H9 (cell line): Measurements from ENCODE around the gene UBXN7. TPM values are rescaled to one million over a fixed set of nuclear protein-coding genes. Genes with fewer than 3 reads are reported as not detected.
"Not testable (repeated sequence)": the region's sequence is repeated elsewhere in the genome, so short reads cannot be mapped to it uniquely, and the experiment has no call there.

Experiments
- DNase-seq: peaks from one replicate; pipeline ENCODE4 v3.0.0-alpha.2; 2017
- H2AFZ ChIP-seq: one replicate; pipeline ENCODE4 v1.6.1; 2013; ENCODE audit warnings: mild to moderate bottlenecking, low read length, control low read depth, moderate library complexity
- H2AK5ac ChIP-seq: 2 replicates; pipeline ENCODE4 v1.6.1; 2013; ENCODE audit warnings: low read length, control low read depth, mixed read lengths; ENCODE audit not compliant: insufficient read length
- H2BK120ac ChIP-seq: one replicate; pipeline ENCODE4 v1.6.1; 2013; ENCODE audit warnings: low read depth, mild to moderate bottlenecking, low read length, control low read depth, inconsistent platforms; ENCODE audit not compliant: poor library complexity, severe bottlenecking
- H2BK12ac ChIP-seq: 2 replicates; pipeline ENCODE4 v1.6.1; 2013; ENCODE audit warnings: low read length, control low read depth, mixed read lengths, low read depth; ENCODE audit not compliant: insufficient read length
- H2BK15ac ChIP-seq: 2 replicates; pipeline ENCODE4 v1.6.1; 2013; ENCODE audit warnings: low read depth, low read length, control low read depth
- H2BK20ac ChIP-seq: one replicate; pipeline ENCODE4 v1.6.1; 2013; ENCODE audit warnings: low read depth, mild to moderate bottlenecking, low read length, control low read depth, inconsistent platforms; ENCODE audit not compliant: poor library complexity, severe bottlenecking
- H2BK5ac ChIP-seq: 2 replicates; pipeline ENCODE4 v1.6.1; 2013; ENCODE audit warnings: low read length, control low read depth, mixed read lengths; ENCODE audit not compliant: insufficient read length
- H3K14ac ChIP-seq: 2 replicates; pipeline ENCODE4 v1.6.1; 2013; ENCODE audit warnings: low read length, control low read depth; ENCODE audit not compliant: insufficient read depth
- H3K18ac ChIP-seq: 2 replicates; pipeline ENCODE4 v1.6.1; 2013; ENCODE audit warnings: low read depth, mild to moderate bottlenecking, mixed read lengths, low read length, control low read depth; ENCODE audit not compliant: insufficient read length
- H3K23ac ChIP-seq: 2 replicates; pipeline ENCODE4 v1.6.1; 2013; ENCODE audit warnings: low read length, control low read depth, mixed read lengths, low read depth; ENCODE audit not compliant: insufficient read length
- H3K23me2 ChIP-seq: 2 replicates; pipeline ENCODE4 v1.6.1; 2013; ENCODE audit warnings: low read depth, mild to moderate bottlenecking, mixed read lengths, low read length, control low read depth; ENCODE audit not compliant: insufficient read length, poor library complexity, severe bottlenecking
- H3K27ac ChIP-seq: 2 replicates; pipeline ENCODE4 v1.5.1; 2013; ENCODE audit warnings: low read length, control low read depth, mixed read lengths, low read depth; ENCODE audit not compliant: insufficient read length
- H3K27me3 ChIP-seq: 2 replicates; pipeline ENCODE4 v1.6.1; 2013; ENCODE audit warnings: low read length, control low read depth, inconsistent platforms; ENCODE audit not compliant: insufficient read depth
- H3K4ac ChIP-seq: 2 replicates; pipeline ENCODE4 v1.6.1; 2013; ENCODE audit warnings: low read depth, mild to moderate bottlenecking, control low read depth, inconsistent platforms, low read length, moderate library complexity
- H3K4me1 ChIP-seq: 2 replicates; pipeline ENCODE4 v1.6.1; 2013; ENCODE audit warnings: low read length, control low read depth, inconsistent platforms; ENCODE audit not compliant: insufficient read depth
- H3K4me2 ChIP-seq: 2 replicates; pipeline ENCODE4 v1.6.1; 2013; ENCODE audit warnings: low read length, control low read depth, mixed read lengths; ENCODE audit not compliant: insufficient read length, insufficient read depth
- H3K56ac ChIP-seq: 2 replicates; pipeline ENCODE4 v1.6.1; 2013; ENCODE audit warnings: low read depth, mild to moderate bottlenecking, mixed read lengths, low read length, control low read depth; ENCODE audit not compliant: insufficient read length
- H3K79me1 ChIP-seq: 2 replicates; pipeline ENCODE4 v1.6.1; 2013; ENCODE audit warnings: low read depth, mild to moderate bottlenecking, moderate library complexity, low read length, control low read depth, inconsistent platforms; ENCODE audit not compliant: insufficient read depth, poor library complexity, severe bottlenecking
- H3K79me2 ChIP-seq: 2 replicates; pipeline ENCODE4 v1.6.1; 2013; ENCODE audit warnings: low read length, control low read depth, inconsistent platforms; ENCODE audit not compliant: insufficient read depth
- H3K9ac ChIP-seq: 2 replicates; pipeline ENCODE4 v1.6.1; 2013; ENCODE audit warnings: low read length, control low read depth, mixed read lengths; ENCODE audit not compliant: insufficient read length; ENCODE audit errors: extremely low read depth
- H3K9me3 ChIP-seq: one replicate; pipeline ENCODE4 v1.6.1; 2013; ENCODE audit warnings: low read depth, low read length, inconsistent platforms; ENCODE audit not compliant: control insufficient read depth
- H3T11ph ChIP-seq: one replicate; pipeline ENCODE4 v1.6.1; 2013; ENCODE audit warnings: mild to moderate bottlenecking, low read length, control low read depth, inconsistent platforms
- H4K20me1 ChIP-seq: one replicate; pipeline ENCODE4 v1.6.1; 2013; ENCODE audit not compliant: control insufficient read depth, insufficient read length, insufficient read depth
- H4K5ac ChIP-seq: 2 replicates; pipeline ENCODE4 v1.6.1; 2013; ENCODE audit warnings: low read depth, mild to moderate bottlenecking, mixed read lengths, low read length, control low read depth; ENCODE audit not compliant: insufficient read length
- H4K8ac ChIP-seq: replicated peaks from 2 replicates; pipeline ENCODE4 v1.6.1; 2013; ENCODE audit warnings: low read length, control low read depth, mixed read lengths, low read depth; ENCODE audit not compliant: insufficient read length
- H4K91ac ChIP-seq: 2 replicates; pipeline ENCODE4 v1.6.1; 2013; ENCODE audit warnings: low read depth, mild to moderate bottlenecking, moderate library complexity, mixed read lengths, low read length, control low read depth; ENCODE audit not compliant: insufficient read length
- H3K27ac Mint-ChIP-seq, 3 experiments: 2 replicates in 2 of 3; 3 replicates in 1 of 3; pipeline ENCODE4 v1.8.0; 2020 to 2021; ENCODE audit warnings: mixed read lengths in 3 of 3, mild to moderate bottlenecking in 1 of 3, moderate library complexity in 1 of 3
- H3K27me3 Mint-ChIP-seq: 2 replicates; pipeline ENCODE4 v1.8.0; 2021; ENCODE audit warnings: low read depth, mild to moderate bottlenecking, moderate library complexity, mixed read lengths
- H3K36me3 Mint-ChIP-seq, 3 experiments: 2 replicates in 2 of 3; 3 replicates in 1 of 3; pipeline ENCODE4 v1.8.0; 2020 to 2021; ENCODE audit warnings: low read depth in 3 of 3, mixed read lengths in 3 of 3; ENCODE audit not compliant: insufficient read depth in 1 of 3
- H3K4me1 Mint-ChIP-seq, 2 experiments: 2 replicates each; pipeline ENCODE4 v1.8.0; 2020; ENCODE audit warnings: mixed read lengths in 2 of 2
- H3K4me3 Mint-ChIP-seq, 2 experiments: 2 replicates in 1 of 2; 3 replicates in 1 of 2; pipeline ENCODE4 v1.8.0; 2020 to 2021; ENCODE audit warnings: mild to moderate bottlenecking in 2 of 2, mixed read lengths in 2 of 2, moderate library complexity in 1 of 2
- H3K9me3 Mint-ChIP-seq, 2 experiments: 2 replicates in 1 of 2; 3 replicates in 1 of 2; pipeline ENCODE4 v1.8.0; 2020; ENCODE audit warnings: mild to moderate bottlenecking in 2 of 2, mixed read lengths in 2 of 2, moderate library complexity in 1 of 2
- CTCF ChIP-seq: fragments of 200-600 bp; sonication (generic); conservative IDR thresholded peaks from 3 replicates; pipeline ENCODE4 v1.8.0; 2021; ENCODE audit warnings: antibody characterized with exemption, mild to moderate bottlenecking
- WGBS: extraction: QIAGEN DNeasy Blood & Tissue Kit; methylation state at CpG from one replicate; pipeline ENCODE4 v1.1.7; 2013; ENCODE audit warnings: missing lambda C conversion rate, low lambda C conversion rate, mixed read lengths; ENCODE audit not compliant: insufficient read length; ENCODE audit errors: extremely low coverage; 5-methylcytosine and 5-hydroxymethylcytosine counted together
- total RNA-seq: library from RNA; stranded (reverse); gene quantifications from 2 replicates; pipeline ENCODE4 v1.2.1, GENCODE V29; 2021

The UBXN7 gene
- total RNA-seq, 1 experiment from 2014 or later, result 110 TPM

- no peak overlapping the region for H3K18ac ChIP-seq
- H2BK12ac ChIP-seq, result no peak overlapping the region
- H3K4ac ChIP-seq, result no peak overlapping the region
- peaks cover 47 to 82% (median 80%) of the 10 kb centered on the region in 3 experiments for H3K36me3 Mint-ChIP-seq
- H3K14ac ChIP-seq, result no peak overlapping the region
- H3K27me3 Mint-ChIP-seq, result no peaks in the 10 kb centered on the region
- no peak overlapping the region for H3K23ac ChIP-seq
- H3K23me2 ChIP-seq, result no peaks in the 10 kb centered on the region
- H4K20me1 ChIP-seq, result no peaks in the 10 kb centered on the region
- no peak overlapping the region; a peak in 1 of 5 replicates for H3K4me3 Mint-ChIP-seq
- H3K79me2 ChIP-seq, result no peaks in the 10 kb centered on the region
- H4K8ac ChIP-seq, result no peak overlapping the region
- H3K9me3 ChIP-seq, result no peaks in the 10 kb centered on the region
- H2BK120ac ChIP-seq, result no peak overlapping the region
- no peak overlapping the region for H3K9ac ChIP-seq
- no peaks in the 10 kb centered on the region for H3K27me3 ChIP-seq
- no peak overlapping the region for H4K91ac ChIP-seq
- H3K79me1 ChIP-seq, result no peaks in the 10 kb centered on the region
- no peak overlapping the region for H3K4me2 ChIP-seq
- no peak overlapping the region for H2BK15ac ChIP-seq
- WGBS, result no CpG with 5 or more reads among the region's 7 CpGs
- no peak overlapping the region for H4K5ac ChIP-seq
- no peak overlapping the region for H2BK20ac ChIP-seq
- no peak overlapping the region for H3T11ph ChIP-seq
- no peak for DNase-seq
- TF ChIP-seq CTCF, result no peak
- no peak overlapping the region for H2BK5ac ChIP-seq
- H3K4me1 Mint-ChIP-seq, result no peaks in the 10 kb centered on the region
- no peaks in the 10 kb centered on the region for H3K9me3 Mint-ChIP-seq
- H3K27ac Mint-ChIP-seq, result peak overlapping the region in 2 of 3 experiments; percentile 15 to 61; a peak in 2 of 7 replicates
- H2AK5ac ChIP-seq, result no peak overlapping the region
- H2AFZ ChIP-seq, result no peak overlapping the region
- H3K27ac ChIP-seq, result no peak overlapping the region
- no peak overlapping the region for H3K56ac ChIP-seq
- no peaks in the 10 kb centered on the region for H3K4me1 ChIP-seq
Observed at GRCh38 chr3:196360586-196360985, 71.6 kb downstream of the UBXN7 start.

- DNase-seq, H3K14ac ChIP-seq, H2AFZ ChIP-seq, H3K27me3 Mint-ChIP-seq, H3K9ac ChIP-seq, H3K4me1 Mint-ChIP-seq, H3K79me1 ChIP-seq, H3K4me3 Mint-ChIP-seq, H2AK5ac ChIP-seq, H3K23me2 ChIP-seq, H2BK20ac ChIP-seq, H3K9me3 ChIP-seq, H4K5ac ChIP-seq, H2BK5ac ChIP-seq, H2BK15ac ChIP-seq, H3K27ac ChIP-seq, H3K4ac ChIP-seq, H3K9me3 Mint-ChIP-seq, H4K91ac ChIP-seq, H3K23ac ChIP-seq, H3K56ac ChIP-seq, H4K20me1 ChIP-seq, H3K27ac Mint-ChIP-seq, H2BK120ac ChIP-seq, H3K18ac ChIP-seq, H3K4me2 ChIP-seq, H3K27me3 ChIP-seq, H3K4me1 ChIP-seq, H3K79me2 ChIP-seq, H4K8ac ChIP-seq, H2BK12ac ChIP-seq, H3T11ph ChIP-seq: not testable (repeated sequence)
- no CpG with 5 or more reads among the region's 4 CpGs for WGBS
- peaks cover 48 to 87% (median 84%) of the 10 kb centered on the region in 3 experiments for H3K36me3 Mint-ChIP-seq
Observed at GRCh38 chr3:196358540-196358939, 73.7 kb downstream of the UBXN7 start.
